22Rv1 (cell line): ENCODE measurements around the gene PTCH2.
A peak's percentile ranks its signal among the peaks of the same experiment; 100 is the strongest.

Experiments
- CTCF ChIP-seq: fragments of 450-650 bp; IDR thresholded peaks from 2 replicates; pipeline ENCODE4 v1.5.1; 2017; ENCODE audit warnings: mild to moderate bottlenecking
- ZFX ChIP-seq: fragments of 450-650 bp; IDR thresholded peaks from 2 replicates; pipeline ENCODE4 v1.6.1; 2017; ENCODE audit warnings: antibody characterized with exemption, borderline replicate concordance

GRCh38 chr1:44786138-44786840, 56.8 kb downstream of the PTCH2 start:
- TF ChIP-seq CTCF (peak; percentile 97), ZFX (no peak)
